NOMO-1 (cell line): ENCODE measurements around the gene SERPINA10.
"Not testable (repeated sequence)": the region's sequence is repeated elsewhere in the genome, so short reads cannot be mapped to it uniquely, and the experiment has no call there.

Experiments
- DNase-seq, 2 experiments: peaks; one replicate each; lab custom pipeline; 2025; ENCODE audit not compliant: unreplicated experiment in 2 of 2; lab: John Stamatoyannopoulos, UW

The SERPINA10 gene

GRCh38 chr14:94285158-94285557 is 7.9 kb downstream of the SERPINA10 start:
- DNase-seq = no peak

- no peak for DNase-seq
Observed at GRCh38 chr14:94284221-94284620, 8.8 kb downstream of the SERPINA10 start.

GRCh38 chr14:94282991-94283723 is 9.9 kb downstream of the SERPINA10 start:
- DNase-seq = no peak

- DNase-seq = no peak
Observed at GRCh38 chr14:94278731-94279130, 14.3 kb downstream of the SERPINA10 start.

GRCh38 chr14:94276898-94277561 is 16.0 kb downstream of the SERPINA10 start:
- peak in 1 of 2 experiments; percentile 0 for DNase-seq

- no peak for DNase-seq
Observed at GRCh38 chr14:94269156-94269555, 23.9 kb downstream of the SERPINA10 start.

GRCh38 chr14:94268582-94268981 is 24.5 kb downstream of the SERPINA10 start:
- not testable (repeated sequence) for DNase-seq

- DNase-seq = no peak
Observed at GRCh38 chr14:94267352-94267751, 25.7 kb downstream of the SERPINA10 start.

- not testable (repeated sequence) for DNase-seq
Observed at GRCh38 chr14:94264195-94264594, 28.9 kb downstream of the SERPINA10 start.

- DNase-seq = no peak
Observed at GRCh38 chr14:94244182-94244581, 48.9 kb downstream of the SERPINA10 start.

GRCh38 chr14:94239406-94239805 is 53.7 kb downstream of the SERPINA10 start:
- DNase-seq = no peak

- DNase-seq = no peak
Observed at GRCh38 chr14:94237983-94238382, 55.1 kb downstream of the SERPINA10 start.

- DNase-seq = no peak
Observed at GRCh38 chr14:94237046-94237445, 56.0 kb downstream of the SERPINA10 start.
